Measurements from ENCODE around the gene RARB.

GRCh38 chr3:25480811-25481210 is 52.7 kb downstream of the RARB start:
- no peak for TF ChIP-seq CTCF (IDR thresholded peaks at IDR 0.05)
- no peak for TF ChIP-seq POLR2A (IDR thresholded peaks at IDR 0.05)
